Epithelial cell of proximal tubule (primary cell): ENCODE results near the gene RSBN1L. TPM values are rescaled to one million over a fixed set of nuclear protein-coding genes. Genes with fewer than 3 reads are reported as not detected.

Experiments
- DNase-seq: peaks from one replicate; pipeline ENCODE4 v3.0.0-alpha.2; 2011; ENCODE audit warnings: low read depth
- H3K4me3 ChIP-seq: 2 replicates; pipeline ENCODE4 v1.5.1; 2011; ENCODE audit warnings: low read depth, mild to moderate bottlenecking, low read length
- CTCF ChIP-seq: conservative IDR thresholded peaks from 2 replicates; pipeline ENCODE4 v1.5.1; 2012; ENCODE audit warnings: low read depth, mild to moderate bottlenecking, low read length
- total RNA-seq: library from RNA; depleted of rRNA; stranded (reverse); fragments of >200 nt; gene quantifications from 2 replicates; pipeline ENCODE4 v1.2.3, GENCODE V29; 2015

RSBN1L gene
- total RNA-seq, 1 donor from 2014 or later: 13.0 TPM

- TF ChIP-seq CTCF: no peak
- DNase-seq: no peak
Observed at GRCh38 chr7:77687100-77687746, 9.0 kb upstream of the RSBN1L start.

GRCh38 chr7:77687747-77688144 is 8.5 kb upstream of the RSBN1L start:
- no peak for DNase-seq
- no peak for TF ChIP-seq CTCF
- no peak overlapping the region for H3K4me3 ChIP-seq

More at GRCh38 chr7:77687100-77687746, 9.0 kb upstream of the RSBN1L start:
- H3K4me3 ChIP-seq: no peak overlapping the region

- DNase-seq: no peak
- no peak overlapping the region for H3K4me3 ChIP-seq
- no peak for TF ChIP-seq CTCF
Observed at GRCh38 chr7:77690289-77690688, 6.0 kb upstream of the RSBN1L start.

GRCh38 chr7:77691892-77692491 is 4.3 kb upstream of the RSBN1L start:
- H3K4me3 ChIP-seq: no peak overlapping the region
- TF ChIP-seq CTCF: no peak
- no peak for DNase-seq

GRCh38 chr7:77693830-77694583 is 2.3 kb upstream of the RSBN1L start:
- DNase-seq: no peak
- peak overlapping the region; percentile 21 for H3K4me3 ChIP-seq
- TF ChIP-seq CTCF: no peak

- no peak for TF ChIP-seq CTCF
- H3K4me3 ChIP-seq: peak overlapping the region; percentile 67
- DNase-seq: no peak
Observed at GRCh38 chr7:77696643-77697534, 630 bp downstream of the RSBN1L start.
